Right forelimb (tissue), 1 donor: ENCODE measurements around the gene ETFDH.
A peak's percentile ranks its signal among the peaks of the same experiment; 100 is the strongest.
"Not testable (repeated sequence)": the region's sequence is repeated elsewhere in the genome, so short reads cannot be mapped to it uniquely, and the experiment has no call there.

Experiments used
- DNase-seq: peaks from one replicate; pipeline ENCODE4 v3.0.0-alpha.2; 2018

Gene ETFDH

DNA sequence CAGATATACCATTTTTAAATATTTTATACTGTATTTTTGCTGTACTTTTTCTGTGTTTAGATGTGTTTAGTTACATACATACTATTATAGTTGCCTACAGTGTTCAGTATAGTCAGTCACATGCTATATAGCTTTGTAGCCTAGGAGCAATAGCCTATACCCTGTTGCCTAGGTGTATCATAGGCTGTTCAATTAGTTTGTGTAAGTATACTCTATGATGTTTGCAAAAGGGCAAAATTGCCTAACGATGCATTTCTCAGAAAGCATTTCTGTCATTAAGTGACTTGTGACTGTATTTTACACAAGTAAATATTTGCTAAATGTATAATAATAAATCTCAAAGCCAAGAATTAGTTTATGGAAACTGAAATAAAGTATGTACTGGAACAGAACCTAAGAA is 9.5 kb downstream of the ETFDH start:
- DNase-seq, result no peak

DNA sequence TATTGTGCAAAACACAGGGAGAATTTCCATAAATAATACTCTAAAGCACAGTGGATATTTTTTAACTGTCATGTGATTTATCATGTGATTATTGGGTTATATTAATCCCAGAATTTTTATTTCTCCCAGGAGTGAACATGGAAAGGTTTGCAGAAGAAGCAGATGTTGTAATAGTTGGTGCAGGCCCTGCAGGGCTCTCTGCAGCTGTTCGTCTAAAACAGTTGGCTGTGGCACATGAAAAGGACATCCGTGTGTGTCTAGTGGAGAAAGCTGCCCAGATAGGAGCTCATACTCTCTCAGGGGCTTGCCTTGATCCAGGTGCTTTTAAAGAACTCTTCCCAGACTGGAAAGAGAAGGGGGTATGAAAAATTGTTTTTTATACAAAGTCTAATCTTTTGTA is 10.0 kb downstream of the ETFDH start:
- DNase-seq, result no peak

DNA sequence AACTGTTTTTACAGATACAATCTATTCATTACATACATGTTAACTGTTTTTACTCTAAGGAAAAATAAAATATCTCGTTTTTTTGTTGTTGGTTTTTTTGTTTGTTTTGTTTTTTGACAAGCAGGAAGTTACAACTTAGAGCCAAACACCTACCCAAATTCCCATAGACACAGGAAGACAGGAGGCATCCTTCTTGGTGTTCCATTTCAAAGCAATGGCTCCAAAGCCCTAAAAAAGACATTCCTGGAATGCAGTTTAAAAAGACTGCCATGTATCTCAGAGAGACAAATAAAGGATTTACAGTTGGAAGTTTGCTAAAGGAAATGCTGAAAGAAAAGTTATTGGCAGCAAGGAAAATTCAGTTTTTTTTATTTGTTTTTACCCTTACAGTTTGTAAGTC is 16.7 kb downstream of the ETFDH start:
- DNase-seq, result no peak

DNA sequence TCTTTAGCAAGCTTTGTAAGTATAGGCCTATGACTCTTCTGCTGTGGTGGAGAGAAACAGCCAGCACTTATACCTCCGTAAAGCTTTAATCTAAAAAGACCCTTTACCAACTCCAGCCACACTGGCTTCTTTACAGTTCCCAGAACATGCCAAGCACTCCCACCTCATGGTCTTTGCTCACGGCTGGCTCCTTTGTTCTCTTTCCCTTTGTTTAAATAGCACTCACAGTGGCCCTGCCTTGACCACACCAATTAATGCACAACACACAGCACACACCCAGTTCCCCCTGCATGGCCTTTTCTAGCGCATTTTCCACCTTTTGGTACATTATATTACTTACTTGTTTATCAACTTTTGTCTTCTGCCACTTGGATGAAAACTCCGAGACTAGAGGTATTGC is 32.2 kb downstream of the ETFDH start:
- no peak for DNase-seq

DNA sequence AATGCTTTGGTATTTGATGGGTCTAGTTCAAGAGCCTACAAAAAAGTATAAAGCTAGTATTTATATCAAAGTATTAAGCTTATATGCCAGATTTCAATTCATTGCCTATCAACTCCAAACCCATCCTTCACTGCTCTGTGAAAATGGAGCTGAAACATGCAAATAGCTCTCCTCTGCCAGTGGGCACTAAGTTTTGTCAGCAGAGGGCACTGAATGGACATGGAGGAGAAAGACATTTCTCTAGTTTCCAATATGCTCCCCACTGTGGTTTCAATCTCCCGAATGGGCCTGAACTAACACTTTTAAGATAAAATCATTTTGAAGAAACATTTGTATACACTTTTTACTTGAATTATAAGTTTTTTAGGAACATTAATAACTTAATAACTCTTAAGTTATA is 38.7 kb downstream of the ETFDH start:
- no peak for DNase-seq

DNA sequence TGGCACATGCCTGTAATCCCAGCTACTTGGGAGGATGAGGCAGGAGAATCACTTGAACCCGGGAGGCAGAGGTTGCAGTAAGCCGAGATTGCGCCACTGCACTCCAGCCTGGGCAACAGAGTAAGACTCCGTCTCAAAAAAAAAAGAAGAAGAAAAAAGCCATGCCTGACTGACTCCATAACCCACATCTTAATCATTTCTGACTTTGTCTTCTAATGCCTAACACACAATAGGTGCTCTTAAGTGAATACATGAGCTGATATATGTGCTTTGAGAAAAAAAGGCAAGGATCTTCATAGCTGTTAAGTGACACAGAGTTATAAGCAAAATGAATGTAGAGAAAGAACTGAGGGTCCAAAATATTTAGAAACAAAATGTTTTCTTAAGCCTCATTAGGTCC is 40.5 kb downstream of the ETFDH start:
- DNase-seq, result not testable (repeated sequence)

DNA sequence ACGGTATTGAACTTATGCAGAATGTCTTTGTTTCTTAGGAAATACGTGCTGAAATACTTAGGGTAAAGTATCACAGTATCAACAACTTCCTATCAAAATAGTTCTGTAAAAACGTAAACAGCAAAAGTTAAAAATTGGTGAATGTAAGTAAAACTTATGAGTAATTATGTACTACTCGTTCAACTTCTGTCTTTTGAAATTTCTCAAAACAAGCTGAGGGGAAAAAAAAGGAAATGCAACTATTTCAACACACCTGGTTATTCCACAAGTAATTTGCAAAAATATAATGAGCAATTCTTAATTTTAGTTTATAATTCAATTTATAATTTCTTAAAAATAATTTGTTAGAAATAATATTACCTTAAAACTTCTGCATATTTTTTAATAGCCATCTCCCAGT is 42.8 kb downstream of the ETFDH start:
- no peak for DNase-seq

DNA sequence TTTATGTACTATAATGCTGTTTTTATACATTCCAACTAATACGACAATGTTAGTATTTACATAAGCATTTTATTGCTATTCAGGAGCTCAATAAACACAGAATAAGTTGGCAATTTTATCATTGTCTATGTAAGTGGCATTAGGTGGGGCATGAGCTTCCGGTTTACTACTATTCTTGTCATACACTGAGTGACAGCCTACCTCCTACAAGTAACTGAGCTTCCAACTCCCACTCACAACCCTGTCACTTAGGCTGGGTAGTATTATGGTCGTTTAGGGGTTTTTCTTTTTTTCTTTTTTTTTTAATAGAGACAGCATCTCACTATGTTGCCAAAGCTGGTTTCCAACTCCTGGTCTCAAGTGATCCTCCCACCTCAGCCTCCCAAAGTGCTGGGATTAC is 43.7 kb downstream of the ETFDH start:
- DNase-seq, result no peak

DNA sequence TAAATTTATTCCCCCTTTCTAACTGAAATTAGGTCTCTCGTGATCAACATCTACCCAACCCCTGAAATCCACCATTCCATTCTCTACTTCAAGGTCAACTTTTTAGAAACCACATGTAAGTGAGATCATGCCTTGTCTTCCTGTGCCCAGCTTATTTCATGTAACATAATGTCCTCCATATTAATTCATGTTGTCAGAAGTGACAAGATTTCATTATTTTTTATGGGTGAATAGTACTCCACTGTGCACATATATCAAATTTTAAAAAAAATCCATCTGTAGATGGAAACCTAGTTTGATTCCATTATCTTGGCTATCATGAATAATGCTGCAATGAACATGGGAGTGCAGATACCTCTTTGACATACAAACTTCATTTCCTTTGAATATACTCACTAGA is 49.6 kb downstream of the ETFDH start:
- no peak for DNase-seq

DNA sequence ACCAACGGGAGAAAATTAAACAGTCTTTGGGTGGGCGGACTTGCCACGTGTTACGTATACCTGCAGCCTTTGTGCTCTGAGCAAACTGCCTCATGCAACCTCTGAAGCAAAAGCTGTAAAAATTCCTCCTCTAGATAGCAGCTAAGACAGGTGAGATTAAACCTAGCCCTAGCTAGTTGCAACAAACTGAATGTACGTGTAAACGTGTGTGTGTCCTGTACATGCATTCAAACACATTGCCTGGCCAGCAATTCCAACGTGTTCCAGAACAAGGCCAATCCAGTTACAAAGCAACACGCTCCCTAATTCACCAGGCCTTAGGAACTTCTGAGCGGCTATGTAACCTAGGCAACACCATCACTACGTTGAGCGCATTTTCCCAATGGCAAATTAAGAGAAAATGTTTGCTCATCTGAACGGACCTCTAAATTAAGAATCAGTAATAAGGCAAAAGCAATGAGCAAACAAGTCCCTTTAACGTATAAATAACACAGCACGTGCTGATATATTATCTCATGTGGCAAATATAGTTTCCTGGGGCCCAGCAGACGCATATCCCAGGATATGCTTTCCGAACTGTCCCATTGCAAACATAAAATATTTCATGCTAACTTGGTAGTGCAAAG is 50.3 kb downstream of the ETFDH start:
- peak; percentile 45 for DNase-seq

DNA sequence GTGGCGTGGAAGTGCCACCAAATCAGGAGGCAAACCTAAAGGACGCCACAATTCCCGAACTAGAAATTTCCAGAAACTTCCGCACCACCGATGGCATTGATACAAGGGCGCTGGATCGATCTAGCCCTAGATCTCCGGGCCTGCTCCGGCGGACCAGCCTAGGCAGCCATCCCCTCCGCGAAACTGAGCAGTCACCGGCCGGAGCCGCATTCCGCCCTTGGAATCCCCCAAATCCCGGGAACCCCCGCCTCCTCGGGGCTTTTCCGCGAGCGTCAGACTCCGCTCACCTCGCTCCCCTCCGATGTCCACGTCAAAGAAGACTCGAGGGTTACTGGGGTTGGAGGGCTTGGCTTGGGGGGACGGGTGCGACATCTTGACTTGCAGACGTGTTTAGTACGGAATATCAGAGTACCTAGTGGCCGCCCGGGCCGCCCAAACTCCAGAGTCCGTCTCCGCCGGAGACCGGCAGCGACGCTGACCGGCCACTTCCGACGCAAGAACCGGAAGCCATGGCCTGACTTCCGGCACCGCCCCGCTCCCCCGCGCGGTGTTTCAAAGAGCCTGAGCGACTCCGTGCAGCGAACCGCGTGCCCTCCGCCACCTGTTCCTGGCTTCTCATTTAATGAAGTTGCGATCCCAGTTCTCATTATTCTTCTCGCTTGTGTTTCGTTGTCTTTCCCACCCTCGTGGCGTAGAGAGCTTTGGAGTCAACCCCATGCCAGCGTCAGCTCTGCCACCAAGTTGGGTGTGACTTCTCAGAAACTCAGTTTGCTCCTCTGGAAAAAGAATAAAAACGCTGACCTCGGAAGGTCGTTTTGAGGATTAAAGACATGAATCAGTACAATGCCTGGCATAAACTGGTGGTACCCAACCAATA is 51.1 kb downstream of the ETFDH start, which contains the start of gene PPID:
Gene PPID (minus strand): TSS at position 480 of the 877 bp plus-strand sequence. CDS start 108 bp downstream, at position 372.
- DNase-seq, result peak; percentile 94

DNA sequence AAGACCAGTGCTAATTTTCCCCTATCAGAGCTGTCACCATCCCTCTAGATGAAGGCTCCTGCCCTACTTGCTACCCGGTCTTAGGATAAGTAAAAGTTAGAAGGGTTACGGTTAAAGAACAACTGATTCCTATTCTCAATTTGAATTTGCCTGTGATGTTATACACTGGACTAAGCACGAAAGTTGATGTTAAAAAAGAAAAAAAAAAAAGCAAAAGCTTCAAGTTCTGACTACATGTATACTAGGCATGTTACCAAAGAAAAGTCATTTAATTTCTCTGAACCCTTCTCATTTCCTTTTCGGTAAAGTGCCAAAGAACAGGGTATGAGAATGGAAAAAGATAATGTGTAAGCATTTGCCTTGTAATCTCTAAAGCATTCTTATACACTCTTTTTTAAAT is 52.5 kb downstream of the ETFDH start:
- DNase-seq, result no peak

DNA sequence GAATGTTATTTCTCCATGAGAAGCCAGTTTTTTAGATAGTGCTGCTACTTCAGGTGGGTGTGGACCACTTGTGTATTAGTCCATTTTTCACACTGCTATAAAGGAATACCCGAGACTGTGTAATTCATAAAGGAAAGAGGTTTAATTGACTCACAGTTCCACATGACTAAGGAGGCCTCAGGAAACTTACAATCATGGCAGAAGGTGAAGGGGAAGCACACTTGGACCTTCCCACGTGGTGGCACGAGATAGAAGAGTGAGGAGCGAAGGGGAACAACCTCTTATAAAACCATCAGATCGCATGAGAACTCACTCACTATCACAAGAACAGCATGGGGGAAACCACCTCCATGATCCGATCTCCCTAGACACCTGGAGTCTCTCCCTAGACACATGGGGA is 54.5 kb downstream of the ETFDH start:
- DNase-seq, result no peak

DNA sequence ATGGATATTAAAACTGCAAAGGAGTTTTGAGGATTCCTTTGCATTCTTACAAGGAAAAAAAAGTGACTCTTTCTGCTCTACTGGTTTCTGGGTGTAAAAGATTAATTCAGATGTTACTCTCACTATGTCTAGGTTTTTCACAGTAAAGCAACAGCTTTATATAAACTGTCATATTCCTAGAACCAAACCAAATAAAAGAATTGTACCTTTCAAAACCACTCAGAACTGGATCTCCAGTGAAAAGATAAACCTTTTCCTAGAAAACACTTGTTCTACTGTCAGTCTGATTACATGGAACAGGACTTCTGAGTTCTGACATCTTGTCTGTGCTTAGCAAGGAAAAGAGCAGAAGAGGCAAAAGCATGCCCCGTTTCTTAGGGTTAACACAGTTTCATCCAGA is 56.1 kb downstream of the ETFDH start:
- no peak for DNase-seq

DNA sequence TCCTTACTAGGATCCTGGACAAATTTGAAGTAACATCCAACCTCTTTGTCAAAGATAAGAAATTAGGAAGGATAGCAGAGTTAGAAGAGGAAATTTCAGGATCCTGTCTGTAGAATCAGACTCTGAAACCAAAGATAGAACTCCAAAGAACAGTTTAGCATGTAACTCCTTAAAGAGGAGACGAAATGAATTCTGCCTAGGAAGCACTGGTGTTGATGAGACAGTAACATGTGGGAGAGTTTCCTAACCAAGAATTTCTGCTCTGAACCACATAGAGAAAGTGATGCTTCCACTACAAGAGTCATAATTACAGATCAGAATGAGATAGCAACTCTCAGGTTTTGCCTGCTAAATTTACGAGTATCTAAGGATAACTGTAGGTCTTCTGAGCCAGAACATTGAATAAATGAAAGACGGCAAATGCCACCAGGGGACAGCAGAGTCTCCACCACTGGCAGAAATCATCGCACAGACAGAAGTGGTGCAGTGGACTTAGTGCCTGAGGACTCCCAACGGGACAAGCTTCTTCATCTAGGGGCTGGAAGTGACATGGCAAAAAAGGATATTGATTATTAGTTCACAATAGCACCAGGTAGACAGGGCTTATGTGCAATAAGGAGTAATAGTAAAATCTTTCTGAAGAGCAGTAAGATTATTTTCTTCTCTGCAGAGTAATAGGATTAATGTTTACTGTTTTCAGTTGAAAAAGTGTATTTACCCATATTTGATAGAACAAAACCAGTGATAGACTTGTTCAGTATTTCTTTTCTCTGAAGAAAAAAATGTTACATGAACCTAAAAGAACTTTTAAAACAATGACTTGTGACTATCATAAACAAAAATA is 57.8 kb downstream of the ETFDH start:
- no peak for DNase-seq

DNA sequence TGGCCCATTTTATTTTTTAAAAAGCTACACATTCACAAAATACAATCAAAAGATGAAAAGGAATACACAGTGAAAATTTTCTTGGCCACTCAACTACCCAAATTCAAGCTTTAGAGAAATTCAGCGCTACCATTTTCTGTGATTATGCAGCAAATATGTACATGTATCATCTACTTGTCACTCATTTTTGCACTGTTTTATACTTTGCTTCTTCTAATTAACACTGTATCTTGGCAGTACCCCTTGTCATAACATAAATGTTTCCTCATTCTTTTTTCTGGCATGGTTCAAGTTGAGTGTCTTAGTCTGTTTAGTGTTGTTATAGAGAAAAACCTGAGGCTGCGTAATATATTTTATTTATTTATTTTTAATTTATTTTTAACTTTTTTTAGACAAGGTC is 66.8 kb downstream of the ETFDH start:
- no peak for DNase-seq

DNA sequence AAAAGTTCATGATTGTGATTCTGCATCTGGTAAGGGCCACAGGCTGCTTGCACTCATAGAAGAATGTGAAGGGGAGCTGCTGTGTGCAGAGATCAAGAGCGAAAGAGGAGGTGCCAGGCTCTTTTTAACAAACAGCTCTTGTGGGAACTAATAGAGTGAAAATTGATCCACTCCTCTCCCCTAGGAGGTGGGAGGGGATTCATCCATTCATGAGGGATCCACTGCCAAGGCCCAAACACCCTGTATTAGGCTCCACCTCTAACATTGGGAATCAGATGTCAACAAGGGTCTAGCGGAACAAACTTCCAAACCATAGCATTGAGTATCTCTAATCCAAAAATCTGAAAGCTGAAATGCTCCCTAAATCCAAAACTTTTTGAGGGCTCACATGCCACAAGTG is 67.5 kb downstream of the ETFDH start:
- DNase-seq, result no peak

DNA sequence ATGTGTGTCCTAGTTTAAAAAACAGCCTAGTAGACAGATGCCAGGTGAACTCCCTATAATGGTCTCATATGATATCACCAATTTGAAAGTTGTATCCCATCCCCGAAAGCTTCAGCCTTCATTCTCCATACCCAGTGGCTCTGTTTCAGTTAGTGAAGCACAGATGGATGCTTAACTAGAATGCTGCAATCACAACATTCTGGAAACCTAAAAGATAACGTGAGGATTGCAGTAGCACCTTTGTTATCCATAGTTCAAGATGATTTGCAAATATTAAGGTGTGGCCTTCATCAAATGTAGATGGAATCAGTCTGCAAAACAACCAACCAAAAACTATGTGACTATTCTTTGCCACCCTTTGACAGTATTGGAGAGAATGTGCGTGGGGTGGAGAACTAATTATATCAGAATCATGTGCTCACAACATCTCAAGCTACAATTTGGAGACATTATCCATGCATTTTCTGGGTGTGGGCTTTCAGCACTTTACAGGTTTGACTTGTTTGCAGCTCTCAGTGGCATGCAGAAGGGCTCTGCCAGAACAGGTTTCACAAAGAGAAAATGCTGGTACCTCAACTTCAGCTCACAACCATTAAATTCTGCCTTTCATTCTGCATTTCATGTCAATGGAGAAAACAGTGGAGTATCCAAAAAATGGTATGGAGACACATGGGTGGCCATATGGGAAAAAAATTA is 69.4 kb downstream of the ETFDH start:
- no peak for DNase-seq

DNA sequence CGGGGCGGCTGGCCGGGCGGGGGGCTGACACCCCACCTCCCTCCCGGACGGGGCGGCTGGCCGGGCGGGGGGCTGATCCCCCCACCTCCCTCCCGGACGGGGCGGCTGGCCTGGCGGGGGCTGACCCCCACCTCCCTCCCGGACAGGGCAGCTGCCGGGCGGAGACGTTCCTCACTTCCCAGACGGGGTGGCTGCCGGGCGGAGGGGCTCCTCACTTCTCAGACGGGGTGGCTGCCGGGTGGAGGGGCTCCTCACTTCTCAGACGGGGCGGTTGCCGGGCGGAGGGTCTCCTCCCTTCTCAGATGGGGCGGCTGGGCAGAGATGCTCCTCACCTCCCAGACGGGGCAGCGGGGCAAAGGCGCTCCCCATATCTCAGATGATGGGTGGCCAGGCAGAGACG is 74.4 kb downstream of the ETFDH start:
- DNase-seq, result not testable (repeated sequence)

DNA sequence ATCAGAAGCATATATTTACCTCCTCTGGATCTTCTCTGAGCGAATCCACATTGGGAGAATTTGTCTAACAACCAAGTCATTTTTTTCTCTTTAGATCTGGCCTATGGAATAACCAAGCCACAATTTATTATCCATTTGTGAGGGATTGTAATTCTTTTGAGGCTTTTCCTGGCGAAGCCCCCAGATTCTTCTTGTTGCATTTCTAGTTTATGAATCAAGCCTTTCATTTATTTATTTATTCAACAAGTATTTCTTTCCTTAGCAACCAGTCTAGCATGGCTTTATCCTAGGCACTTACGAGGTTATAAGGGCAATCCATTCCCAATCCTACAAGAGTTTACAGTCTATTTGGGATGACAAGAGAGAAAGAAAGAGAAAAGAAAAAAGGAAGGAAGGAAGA is 78.3 kb downstream of the ETFDH start:
- no peak for DNase-seq

DNA sequence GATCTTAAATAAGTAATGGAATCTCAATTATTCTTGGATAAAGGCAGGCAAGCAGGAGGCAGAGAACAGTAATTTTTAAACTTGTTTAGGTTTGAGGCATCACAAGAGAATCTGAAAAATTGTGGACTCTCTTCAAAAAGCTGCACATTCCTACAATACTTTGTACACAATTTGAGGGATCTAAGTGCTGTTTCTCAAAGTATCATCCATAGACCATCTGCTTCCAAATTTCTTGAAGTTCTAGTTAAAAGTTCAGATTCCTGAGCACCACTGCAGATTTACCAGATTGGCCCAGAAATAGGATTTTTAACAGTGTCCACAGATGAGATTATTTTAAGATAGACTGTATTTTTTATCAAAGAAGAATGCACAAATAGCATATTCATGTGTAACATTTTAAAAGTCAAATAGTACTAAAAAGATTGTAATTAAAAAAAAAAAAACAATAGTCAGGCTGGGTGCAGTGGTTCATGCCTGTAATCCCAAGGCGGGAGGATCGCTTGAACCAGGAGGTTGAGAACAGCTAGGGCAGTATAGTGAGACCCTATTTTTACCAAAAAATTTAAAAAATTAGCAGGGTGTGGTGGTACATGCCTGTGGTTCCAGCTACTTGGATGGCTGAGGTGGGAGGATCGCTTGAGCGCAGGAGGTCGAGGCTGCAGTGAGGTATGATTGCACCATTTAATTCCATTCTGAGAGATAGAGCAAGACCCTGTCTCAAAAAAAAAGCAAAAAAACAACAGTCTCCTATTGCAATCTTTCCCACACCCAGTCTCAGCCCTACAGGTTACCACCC is 82.5 kb downstream of the ETFDH start:
- DNase-seq, result no peak

DNA sequence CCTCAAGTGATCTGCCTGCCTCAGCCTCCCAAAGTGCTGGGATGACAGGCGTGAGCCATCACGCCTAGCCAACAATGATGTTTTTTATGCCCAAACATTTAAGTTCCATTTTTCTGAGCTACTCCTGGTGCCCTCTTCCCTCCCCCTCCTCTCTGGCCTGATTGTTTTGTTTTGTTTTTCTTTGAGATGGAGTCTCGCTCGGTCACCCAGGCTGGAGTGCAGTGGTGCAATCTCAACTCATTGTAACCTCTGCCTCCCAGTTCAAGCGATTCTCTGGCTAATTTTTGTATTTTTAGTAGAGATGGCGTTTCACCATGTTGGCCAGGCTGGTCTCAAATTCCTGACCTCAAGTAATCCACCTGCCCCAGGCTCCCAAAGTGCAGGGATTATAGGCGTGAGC is 83.7 kb downstream of the ETFDH start:
- DNase-seq, result not testable (repeated sequence)
